HG03457 (cell line): ENCODE results near the gene EDC4.
"Not testable (repeated sequence)": the region's sequence is repeated elsewhere in the genome, so short reads cannot be mapped to it uniquely, and the experiment has no call there.

Experiments
- ATAC-seq: cut with Tn5 transposase; IDR thresholded peaks from one replicate; pipeline ENCODE4 v1.9.1; 2021; ENCODE audit warnings: moderate number of reproducible peaks; ENCODE audit not compliant: unreplicated experiment

The EDC4 gene

DNA sequence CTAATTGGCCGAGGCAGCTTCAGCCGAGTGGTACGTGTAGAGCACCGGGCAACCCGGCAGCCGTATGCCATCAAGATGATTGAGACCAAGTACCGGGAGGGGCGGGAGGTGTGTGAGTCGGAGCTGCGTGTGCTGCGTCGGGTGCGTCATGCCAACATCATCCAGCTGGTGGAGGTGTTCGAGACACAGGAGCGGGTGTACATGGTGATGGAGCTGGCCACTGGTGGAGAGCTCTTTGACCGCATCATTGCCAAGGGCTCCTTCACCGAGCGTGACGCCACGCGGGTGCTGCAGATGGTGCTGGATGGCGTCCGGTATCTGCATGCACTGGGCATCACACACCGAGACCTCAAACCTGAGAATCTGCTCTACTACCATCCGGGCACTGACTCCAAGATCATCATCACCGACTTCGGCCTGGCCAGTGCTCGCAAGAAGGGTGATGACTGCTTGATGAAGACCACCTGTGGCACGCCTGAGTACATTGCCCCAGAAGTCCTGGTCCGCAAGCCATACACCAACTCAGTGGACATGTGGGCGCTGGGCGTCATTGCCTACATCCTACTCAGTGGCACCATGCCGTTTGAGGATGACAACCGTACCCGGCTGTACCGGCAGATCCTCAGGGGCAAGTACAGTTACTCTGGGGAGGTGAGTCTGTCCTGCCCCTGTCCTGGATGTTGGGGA is 36.3 kb downstream of the EDC4 start:
- no peak for ATAC-seq

DNA sequence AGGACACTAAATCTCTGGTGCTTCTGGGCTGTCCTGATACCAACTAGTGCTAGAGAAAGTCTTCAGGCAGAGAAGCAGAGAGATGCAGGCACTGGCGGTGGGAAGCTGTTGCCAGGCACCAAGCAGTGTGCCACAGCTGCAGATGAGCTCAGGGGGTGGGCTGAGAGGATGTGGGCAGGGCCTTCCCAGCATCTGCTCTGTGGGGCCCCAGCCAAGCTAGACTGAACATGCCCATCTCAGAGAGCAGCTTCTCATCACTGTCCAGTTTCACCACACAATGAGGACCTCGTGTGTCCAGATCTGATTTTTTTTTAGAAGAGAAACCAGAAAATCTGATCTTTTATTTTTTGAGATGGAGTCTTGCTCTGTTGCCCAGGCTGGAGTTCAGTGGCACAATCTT is 37.3 kb downstream of the EDC4 start:
- no peak for ATAC-seq

DNA sequence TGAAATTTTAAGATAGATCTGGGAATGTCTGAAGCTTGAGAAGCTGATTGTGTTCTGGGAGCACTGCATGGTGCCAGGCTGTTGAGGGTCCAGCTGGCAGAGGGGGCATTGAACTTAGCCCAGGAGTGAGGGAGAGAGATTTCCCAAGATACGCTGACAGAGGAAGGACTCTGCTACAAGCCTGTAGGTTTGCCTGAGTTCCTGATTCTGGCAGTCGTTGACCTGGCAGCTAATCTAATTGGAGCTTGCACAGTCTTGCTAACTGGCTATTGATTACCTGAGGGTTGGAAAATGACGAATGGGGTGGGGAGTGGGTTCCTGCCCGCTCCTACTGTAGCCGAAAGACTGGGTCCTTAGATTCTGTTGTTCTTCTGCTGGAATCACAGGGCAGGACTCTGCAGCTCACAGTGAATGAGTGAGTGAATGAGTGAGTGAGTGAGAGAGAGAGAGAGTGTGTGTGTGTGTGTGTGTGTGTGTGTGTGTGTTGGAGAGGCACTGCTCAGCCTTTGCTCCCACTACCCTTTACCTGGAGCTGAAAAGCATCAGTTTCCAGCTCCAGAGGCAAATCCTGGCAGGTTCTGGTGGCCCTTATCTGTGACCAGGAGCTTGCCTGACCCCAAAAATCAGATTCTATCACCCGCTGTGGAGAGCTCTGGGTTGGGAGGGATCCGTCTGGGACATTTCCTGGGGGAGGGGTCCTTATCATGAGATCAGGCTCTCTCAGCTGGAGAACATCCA is 42.1 kb downstream of the EDC4 start:
- no peak for ATAC-seq

GRCh38 chr16:67915496-67915769 is 42.6 kb downstream of the EDC4 start:
- not testable (repeated sequence) for ATAC-seq

GRCh38 chr16:67915831-67916723 is 43.2 kb downstream of the EDC4 start:
- ATAC-seq = no peak

DNA sequence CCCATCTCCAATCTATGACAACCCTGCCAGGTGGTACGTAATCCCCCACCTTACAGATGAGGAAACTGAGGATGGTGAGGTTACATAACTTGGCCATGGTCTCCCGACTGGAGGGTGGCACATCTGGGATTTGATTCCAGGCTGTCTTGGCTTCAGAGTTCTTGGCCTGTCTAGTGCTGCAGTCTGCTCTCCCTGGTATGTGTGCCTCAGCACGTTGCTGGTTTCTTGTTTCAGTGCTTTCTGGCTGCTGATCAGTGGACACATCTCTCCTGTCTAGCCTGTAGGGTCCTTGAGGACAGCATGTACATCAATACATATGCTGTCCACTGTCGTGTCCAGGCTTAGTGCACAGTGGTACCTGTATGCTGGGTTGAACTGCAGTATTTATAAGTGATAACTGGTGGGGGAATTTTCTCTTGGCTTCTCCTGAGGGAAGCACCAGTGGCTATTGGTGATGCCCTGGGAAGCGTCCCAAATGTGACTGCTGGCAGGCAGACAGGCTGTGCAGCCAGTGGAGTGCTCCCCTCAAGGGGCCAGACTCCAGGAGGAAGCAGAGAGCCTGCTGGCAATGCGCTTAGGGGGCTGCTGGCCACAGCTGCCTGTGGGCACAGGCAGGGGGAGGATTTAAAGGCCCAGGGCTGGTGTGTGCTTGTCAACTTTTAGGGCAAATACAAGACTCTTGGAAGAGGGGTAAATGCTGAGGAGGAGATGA is 44.4 kb downstream of the EDC4 start:
- no peak for ATAC-seq

GRCh38 chr16:67917852-67918236 is 45.0 kb downstream of the EDC4 start:
- ATAC-seq = no peak

- ATAC-seq = no peak
Measured at GRCh38 chr16:67919622-67920221, 46.9 kb downstream of the EDC4 start.

- ATAC-seq = no peak
Measured at GRCh38 chr16:67922221-67922620, 49.4 kb downstream of the EDC4 start.

DNA sequence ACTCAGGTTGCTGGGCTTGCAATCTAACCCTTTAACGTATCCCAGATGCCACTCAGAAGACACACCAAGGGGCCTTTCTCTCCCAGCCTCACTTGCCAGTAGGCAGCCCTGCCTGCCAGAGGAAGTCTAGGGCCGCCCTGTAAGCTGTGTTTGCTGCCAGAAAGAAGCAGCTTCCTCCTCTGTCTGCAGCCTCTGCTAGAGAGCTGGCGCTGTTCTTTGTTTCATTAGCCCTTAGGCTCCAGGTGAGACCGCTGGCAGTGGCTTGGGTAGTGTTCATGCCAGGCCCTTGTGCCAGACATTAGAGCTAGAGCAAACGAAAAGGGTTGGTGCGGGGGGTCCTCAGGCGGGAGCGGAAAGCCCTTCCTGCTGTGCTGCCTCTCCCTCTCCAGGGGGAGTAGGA is 49.9 kb downstream of the EDC4 start:
- ATAC-seq = no peak

- ATAC-seq = no peak
Measured at GRCh38 chr16:67923414-67924116, 50.7 kb downstream of the EDC4 start.

DNA sequence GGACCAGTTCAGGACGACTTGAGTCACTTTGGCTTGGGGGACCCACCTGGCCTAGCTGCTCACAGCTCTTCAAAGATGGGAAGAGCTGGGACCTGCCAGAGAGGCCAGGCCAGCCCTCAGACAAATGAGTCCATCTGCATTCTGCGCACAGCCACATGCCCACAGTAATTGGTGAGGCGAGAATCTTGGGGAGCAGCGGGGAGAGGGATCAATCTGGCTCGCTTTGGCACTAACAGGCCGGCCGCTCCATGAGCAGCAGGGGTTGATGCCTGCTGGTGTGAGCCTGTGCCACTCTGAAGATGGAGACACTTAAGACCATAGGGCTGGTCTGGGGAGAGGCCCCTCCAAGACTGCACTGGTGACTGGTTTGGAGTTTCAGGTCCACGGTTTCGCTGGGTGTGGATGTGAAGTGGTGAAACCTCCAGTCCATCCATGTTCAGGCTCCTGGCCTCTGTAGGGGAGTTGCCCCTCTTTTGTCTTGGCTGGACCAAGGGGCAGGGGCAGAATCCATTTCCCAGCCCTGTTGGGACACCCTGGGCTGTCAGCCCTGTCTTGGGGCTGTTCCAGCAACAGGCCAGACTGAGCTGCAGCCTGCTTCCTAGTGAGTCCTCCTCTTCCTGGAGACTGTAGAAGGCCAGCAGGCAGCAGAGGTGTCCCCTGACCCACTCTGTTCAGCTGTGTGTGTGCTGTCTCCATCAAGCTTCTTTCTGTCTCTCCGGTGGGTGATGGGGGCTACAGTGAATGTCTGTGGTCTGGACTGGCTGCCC is 51.5 kb downstream of the EDC4 start:
- ATAC-seq = no peak

DNA sequence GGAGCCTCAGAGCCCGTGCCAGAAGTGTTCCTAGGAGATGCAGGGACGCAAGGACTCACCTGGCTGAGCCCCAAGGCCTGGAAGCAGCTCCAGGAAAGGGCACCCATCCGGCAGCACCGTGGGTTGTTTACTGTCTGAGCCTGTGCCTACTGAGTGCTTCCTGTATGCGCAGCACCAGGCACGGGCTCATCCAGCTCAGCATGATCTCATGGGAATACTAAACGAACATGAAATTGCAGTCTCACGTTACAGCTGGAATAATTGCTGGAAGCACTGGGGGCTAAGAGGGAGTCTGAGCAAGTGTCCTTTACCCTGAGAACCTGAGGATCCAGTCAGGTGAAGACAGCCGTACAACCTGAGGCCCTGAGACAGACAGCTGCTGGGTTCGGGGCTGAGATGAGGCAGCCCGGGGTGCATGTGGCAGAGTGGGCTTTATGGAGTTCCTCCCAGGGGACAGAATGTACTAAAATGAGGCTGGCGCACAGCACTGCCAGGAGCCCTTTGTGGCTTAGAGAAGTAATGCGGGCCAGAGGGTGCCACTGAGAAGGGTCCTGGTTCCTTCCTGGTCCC is 53.4 kb downstream of the EDC4 start:
- ATAC-seq = no peak

DNA sequence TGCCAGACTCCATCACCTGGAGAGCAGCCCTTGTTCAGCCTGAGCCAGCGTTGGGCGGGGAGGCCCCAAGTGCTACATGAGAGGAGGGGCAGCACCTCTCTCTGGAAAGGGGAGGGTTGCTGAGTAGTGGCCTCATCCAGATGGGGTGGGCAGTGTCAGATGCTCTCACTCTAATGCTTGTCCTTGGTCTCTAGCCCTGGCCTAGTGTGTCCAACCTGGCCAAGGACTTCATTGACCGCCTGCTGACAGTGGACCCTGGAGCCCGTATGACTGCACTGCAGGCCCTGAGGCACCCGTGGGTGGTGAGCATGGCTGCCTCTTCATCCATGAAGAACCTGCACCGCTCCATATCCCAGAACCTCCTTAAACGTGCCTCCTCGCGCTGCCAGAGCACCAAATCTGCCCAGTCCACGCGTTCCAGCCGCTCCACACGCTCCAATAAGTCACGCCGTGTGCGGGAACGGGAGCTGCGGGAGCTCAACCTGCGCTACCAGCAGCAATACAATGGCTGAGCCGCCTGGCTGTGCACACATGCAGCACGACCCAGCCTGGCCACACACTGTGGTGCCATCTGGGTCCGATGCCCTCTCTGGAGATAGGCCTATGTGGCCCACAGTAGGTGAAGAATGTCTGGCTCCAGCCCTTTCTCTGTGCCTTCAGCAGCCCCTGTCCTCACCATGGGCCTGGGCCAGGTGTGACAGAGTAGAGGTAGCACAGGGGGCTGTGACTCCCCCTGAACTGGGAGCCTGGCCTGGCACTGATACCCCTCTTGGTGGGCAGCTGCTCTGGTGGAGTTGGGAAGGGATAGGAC is 54.5 kb downstream of the EDC4 start:
- ATAC-seq = no peak

GRCh38 chr16:67928147-67928546 is 55.3 kb downstream of the EDC4 start:
- no peak for ATAC-seq

DNA sequence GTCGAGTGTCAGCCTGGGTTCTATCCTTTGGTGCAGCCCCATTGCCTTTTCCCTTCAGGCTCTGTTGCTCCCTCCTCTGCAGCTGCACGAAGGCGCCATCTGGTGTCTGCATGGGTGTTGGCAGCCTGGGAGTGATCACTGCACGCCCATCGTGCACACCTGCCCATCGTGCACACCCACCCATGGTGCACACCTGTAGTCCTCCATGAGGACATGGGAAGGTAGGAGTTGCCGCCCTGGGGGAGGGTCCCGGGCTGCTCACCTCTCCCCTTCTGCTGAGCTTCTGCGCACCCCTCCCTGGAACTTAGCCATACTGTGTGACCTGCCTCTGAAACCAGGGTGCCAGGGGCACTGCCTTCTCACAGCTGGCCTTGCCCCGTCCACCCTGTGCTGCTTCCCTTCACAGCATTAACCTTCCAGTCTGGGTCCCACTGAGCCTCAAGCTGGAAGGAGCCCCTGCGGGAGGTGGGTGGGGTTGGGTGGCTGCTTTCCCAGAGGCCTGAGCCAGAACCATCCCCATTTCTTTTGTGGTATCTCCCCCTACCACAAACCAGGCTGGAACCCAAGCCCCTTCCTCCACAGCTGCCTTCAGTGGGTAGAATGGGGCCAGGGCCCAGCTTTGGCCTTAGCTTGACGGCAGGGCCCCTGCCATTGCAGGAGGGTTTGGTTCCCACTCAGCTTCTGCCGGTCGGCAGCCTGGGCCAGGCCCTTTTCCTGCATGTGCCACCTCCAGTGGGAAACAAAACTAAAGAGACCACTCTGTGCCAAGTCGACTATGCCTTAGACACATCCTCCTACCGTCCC is 55.9 kb downstream of the EDC4 start:
- ATAC-seq = no peak

DNA sequence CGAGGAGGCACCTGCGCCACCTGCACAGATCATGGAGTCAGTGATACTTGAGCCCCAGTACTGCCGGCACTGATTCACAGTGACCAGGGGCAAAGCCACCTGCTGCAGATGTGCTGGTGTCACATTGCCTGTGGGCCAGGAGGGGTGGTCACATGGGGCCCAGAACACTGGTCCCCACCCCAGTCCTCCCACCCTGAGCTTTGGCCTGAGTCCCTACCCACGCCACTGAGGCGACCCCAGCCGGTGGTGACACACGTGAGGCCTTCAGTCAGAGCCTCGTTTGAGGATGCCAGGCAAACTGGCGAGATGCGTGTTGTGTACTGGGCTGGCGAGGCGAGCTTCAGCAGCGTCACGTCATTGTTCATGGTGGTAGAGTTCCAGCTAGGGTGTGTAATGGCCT is 57.3 kb downstream of the EDC4 start:
- ATAC-seq = no peak
